ENCODE results near the gene OPN1MW. TPM values are rescaled to one million over a fixed set of nuclear protein-coding genes. Genes with fewer than 3 reads are reported as not detected.
"Not testable (repeated sequence)": the region's sequence is repeated elsewhere in the genome, so short reads cannot be mapped to it uniquely, and the experiment has no call there.

OPN1MW gene
- total RNA-seq, 2 experiments from 2014 or later, result not detected

DNA sequence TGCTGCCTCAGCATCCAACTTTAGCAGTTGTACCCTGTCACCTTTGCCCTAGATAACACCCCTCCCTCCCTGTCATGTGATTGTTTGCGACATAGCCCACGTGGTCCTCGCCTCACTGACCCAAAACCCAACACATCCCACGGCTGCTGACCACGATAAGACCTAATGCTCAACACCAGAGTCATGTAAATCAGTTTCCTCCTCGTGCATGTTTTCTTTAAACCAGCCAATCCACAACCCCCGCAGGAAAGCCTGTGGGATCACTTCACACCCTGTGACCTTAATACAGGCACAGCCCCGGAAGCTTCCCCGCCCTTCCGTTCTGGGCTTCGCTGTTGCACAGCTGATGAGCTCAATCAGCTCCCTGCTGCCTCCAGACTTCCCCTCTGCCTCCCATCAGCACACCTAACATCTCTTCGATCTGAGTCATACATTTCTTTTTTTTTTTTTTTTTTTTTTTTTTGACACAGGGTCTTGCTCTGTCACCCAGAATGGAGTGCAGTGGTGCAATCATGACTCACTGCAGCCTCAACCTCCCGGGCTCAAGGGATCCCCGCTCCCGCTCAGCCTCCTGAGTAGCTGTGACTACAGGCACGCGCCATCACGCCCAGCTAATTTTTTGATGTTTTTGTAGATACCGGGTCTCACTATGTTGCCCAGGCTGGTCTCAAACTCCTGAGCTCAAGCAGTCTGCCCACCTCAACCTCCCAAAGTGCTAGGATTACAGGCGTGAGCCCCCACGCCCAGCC is 27.4 kb downstream of the OPN1MW start:
- POLR2A ChIA-PET, result interaction anchor here (0.6 kb wide), 1 partner anchor 666 kb away, joined by 5 read pairs; no protein-coding TSS in a partner anchor
- CTCF ChIA-PET, result not testable (repeated sequence)

DNA sequence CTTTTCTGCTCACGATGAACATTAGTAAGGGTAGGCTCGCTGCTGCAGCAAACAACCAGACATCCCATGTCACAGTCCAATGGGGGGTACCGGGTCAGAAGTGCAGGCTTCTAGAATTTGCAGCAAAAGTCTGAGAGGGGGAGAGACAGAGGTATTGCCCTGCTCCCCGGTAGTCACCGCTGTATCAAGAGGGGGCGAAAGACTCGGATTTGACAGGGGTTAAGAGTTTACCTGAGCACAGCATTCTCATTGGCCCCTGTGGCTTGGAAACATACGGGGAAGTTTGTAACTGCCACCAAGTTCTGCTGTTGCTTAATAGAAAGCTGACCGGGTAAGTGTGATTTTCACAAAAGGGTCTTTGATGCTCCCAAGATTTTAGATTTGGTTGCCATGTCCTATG is 28.7 kb downstream of the OPN1MW start:
- CTCF ChIA-PET, POLR2A ChIA-PET: not testable (repeated sequence)

DNA sequence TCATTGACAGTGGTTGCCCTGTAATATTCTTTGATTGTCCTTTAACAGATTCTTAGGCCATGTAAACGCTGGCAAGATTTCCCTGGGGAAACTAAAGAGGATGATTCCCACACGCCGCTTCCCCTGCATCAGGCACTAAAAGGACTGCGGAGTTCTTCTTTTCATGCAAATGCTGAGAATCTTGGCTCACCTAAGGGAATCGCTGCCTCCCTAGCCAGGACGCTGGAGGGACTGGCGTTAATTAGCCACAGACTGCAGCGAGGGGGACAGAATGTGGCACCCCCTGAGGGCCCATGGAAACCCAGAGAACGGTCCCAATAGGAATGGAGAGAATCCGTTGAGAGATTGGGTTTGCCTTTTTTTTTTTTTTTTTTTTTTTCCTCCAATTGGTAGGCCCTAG is 29.1 kb downstream of the OPN1MW start:
- CTCF ChIA-PET, POLR2A ChIA-PET: not testable (repeated sequence)

DNA sequence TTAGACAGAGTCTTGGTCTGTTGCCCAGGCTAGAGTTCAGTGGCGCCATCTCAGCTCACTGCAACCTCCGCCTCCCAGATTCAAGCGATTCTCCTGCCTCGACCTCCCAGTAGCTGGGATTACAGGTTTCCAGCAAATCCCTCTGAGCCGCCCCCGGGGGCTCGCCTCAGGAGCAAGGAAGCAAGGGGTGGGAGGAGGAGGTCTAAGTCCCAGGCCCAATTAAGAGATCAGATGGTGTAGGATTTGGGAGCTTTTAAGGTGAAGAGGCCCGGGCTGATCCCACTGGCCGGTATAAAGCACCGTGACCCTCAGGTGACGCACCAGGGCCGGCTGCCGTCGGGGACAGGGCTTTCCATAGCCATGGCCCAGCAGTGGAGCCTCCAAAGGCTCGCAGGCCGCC is 37.1 kb downstream of the OPN1MW start, which contains the start of gene OPN1MW2:
Gene OPN1MW2 (plus strand): TSS at position 301 of the 400 bp plus-strand sequence. CDS start 60 bp downstream, at position 361.
- POLR2A ChIA-PET, CTCF ChIA-PET: not testable (repeated sequence)

DNA sequence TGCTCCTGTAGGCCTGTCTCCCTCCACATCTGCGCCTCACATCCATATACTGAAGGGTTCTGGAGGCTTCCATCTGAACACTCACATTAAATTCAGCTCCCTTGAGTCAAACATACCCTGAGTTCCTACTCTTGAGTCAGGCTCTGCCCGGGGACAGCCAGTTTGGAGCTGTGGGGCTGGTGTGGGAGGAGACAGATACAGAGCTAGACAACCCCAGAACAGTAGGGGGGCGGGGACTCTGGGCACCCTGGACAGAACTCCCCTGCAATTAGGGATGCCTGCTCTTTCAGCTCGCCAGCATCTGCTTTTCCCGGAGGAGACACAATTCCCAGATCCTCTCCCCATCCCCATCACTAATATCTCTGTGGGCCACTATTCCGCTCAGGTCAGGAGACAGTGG is 42.9 kb downstream of the OPN1MW start:
- CTCF ChIA-PET, POLR2A ChIA-PET: not testable (repeated sequence)

DNA sequence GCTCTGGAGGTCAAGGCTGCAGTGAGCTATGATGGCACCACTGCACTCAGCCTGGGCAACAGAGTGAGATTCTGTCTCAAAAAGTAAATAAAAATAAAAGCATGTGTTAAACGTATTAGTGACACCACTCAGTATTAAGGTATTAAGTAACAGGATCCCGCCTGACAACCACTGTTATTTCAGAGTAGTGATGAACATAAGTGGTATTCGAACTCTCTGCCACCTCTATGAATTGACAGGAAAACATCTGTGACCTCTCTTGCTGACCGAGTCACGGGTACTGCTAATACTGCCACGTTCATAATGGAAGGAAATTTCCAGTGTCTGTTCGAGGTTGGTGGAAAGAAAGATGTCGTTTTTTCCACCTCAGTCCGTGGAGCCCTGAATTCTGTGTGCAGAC is 44.3 kb downstream of the OPN1MW start:
- CTCF ChIA-PET, result not testable (repeated sequence)

DNA sequence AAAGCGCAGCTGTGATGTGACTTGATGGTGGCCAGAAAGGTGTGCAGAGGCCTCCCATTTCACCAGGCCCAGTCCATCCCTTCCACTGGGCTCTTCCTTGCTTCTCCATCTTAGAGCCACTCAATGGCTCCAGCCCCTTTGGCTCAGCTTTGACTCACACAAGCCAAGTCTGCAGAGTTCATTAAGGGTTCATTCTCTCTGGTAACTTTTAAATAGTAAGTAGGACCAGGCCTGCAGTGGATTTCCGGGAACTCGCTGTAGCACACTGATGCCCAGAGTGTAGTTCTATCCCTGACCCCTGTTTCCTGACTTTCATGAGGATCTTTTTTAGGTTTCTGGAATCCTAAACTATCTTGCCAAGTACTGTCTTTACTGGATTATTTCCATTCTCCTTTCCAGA is 49.0 kb downstream of the OPN1MW start:
- CTCF ChIA-PET, POLR2A ChIA-PET: not testable (repeated sequence)

More for the DNA sequence above, 44.3 kb downstream of the OPN1MW start:
- POLR2A ChIA-PET, result not testable (repeated sequence)

DNA sequence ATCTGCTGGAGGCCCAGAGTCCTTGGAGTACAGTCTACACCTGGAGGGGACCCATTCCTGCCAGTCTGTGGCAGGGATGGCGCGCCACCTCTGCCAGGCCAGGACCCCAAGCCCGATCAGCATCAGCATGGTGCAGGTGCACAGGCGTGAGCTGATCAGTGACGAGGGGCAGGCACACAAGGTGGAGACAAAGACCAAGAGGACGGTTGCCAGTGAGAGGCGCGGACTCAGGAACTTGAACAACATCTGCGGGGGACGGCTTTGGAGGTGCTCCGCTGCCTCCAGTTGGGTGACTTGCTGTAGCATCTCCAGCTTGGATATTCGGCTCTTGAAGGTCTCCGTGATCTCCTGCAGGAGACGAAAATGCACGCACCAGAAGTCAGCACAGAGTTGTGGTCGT is 51.2 kb downstream of the OPN1MW start:
- POLR2A ChIA-PET, CTCF ChIA-PET: not testable (repeated sequence)

DNA sequence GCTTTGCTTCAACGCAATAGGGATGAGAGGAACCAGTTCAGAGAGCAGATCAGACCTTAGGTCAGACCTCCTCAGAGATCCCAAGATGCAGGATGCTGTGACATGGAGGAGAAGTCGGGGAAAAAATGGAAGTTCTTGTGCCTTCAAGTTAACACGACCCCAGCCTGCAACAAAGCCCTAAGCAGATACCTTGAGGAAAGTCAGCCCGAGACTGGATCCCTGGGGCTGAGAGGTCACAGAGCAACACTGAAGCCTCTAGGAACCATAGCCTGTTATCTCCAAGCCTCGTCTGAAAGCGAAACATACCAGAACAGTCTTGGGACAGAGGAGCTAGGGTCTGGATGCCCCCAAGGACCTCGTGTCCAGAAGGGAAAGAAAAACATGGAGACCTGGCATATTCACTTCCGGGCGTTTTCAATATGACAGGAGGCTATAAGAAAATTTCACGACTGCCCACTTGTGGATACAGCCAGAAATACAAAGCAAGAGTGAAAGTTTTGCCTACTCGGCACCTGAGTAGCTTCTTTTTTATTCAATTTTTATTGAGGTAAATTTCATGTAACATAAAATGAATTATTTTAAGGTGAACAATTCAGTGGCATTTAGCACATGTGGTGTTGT is 56.7 kb downstream of the OPN1MW start:
- CTCF ChIA-PET, POLR2A ChIA-PET: not testable (repeated sequence)

DNA sequence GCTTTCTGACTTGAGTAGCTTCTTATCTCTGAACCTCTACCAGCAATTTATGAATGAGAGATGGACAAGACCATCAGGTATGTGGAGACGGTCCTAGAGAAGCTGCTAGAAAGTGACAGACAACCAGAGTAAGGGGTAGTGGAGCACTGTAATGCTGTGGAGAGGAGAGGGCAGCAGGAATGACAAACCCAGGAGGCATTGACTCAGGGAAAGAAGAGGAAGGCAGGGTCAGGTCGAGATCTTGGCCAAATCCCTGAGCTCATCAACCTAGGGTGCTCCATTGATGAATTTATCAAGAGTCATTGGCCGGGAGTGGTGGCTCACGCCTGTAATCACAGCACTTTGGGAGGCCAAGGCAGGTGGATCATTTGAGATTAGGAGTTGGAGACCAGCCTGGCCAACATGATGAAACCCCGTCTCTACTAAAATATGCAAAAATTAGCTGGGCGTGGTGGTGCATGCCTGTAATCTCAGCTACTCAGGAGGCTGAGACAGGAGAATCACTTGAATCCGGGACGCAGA is 57.6 kb downstream of the OPN1MW start:
- CTCF ChIA-PET, POLR2A ChIA-PET: not testable (repeated sequence)

Other genes starting within 250 kb of the OPN1MW start
- gene NAA10, start 247.6 kb upstream of the OPN1MW start, total RNA-seq, result 100 to 1,000 TPM; 166 to 167 TPM
- 1 to 10 TPM; 5.3 to 6.3 TPM for gene RENBP, start 238.0 kb upstream of the OPN1MW start, total RNA-seq
- 100 to 1,000 TPM; 136 to 142 TPM for gene HCFC1, start 210.8 kb upstream of the OPN1MW start, total RNA-seq
- 1 to 10 TPM; 3.5 to 4.0 TPM for gene TMEM187, start 209.8 kb upstream of the OPN1MW start, total RNA-seq
- 100 to 1,000 TPM; 201 to 202 TPM for gene IRAK1, start 162.7 kb upstream of the OPN1MW start, total RNA-seq
- gene MECP2, start 84.9 kb upstream of the OPN1MW start, total RNA-seq, result 10 to 100 TPM; 49.8 to 51.2 TPM
- gene OPN1LW, start 38.4 kb upstream of the OPN1MW start, total RNA-seq, result not detected
- not detected for gene OPN1MW2, start 37.2 kb downstream of the OPN1MW start, total RNA-seq
- gene OPN1MW3, start 75.0 kb downstream of the OPN1MW start, total RNA-seq, result not detected
- not detected for gene TEX28, start 112.5 kb downstream of the OPN1MW start, total RNA-seq
- under 1 TPM in 1 of 2 experiments, not detected in 1; 0.19 TPM for gene TKTL1, start 113.2 kb downstream of the OPN1MW start, total RNA-seq
- 1,000 to 10,000 TPM; 1,044 to 1,051 TPM for gene FLNA, start 192.0 kb downstream of the OPN1MW start, total RNA-seq
- 100 to 1,000 TPM; 108 to 109 TPM for gene EMD, start 196.7 kb downstream of the OPN1MW start, total RNA-seq
- gene RPL10, start 215.8 kb downstream of the OPN1MW start, total RNA-seq, result 1,000 to 10,000 TPM; 2,936 to 3,024 TPM
- gene DNASE1L1, start 226.7 kb downstream of the OPN1MW start, total RNA-seq, result 10 to 100 TPM; 10.8 to 11.8 TPM
- gene TAFAZZIN, start 228.9 kb downstream of the OPN1MW start, total RNA-seq, result 10 to 100 TPM; 48.4 to 49.9 TPM
- 10 to 100 TPM; 38.5 to 39.6 TPM for gene ATP6AP1, start 246.1 kb downstream of the OPN1MW start, total RNA-seq